ENCODE results near the gene WDR55.

DNA sequence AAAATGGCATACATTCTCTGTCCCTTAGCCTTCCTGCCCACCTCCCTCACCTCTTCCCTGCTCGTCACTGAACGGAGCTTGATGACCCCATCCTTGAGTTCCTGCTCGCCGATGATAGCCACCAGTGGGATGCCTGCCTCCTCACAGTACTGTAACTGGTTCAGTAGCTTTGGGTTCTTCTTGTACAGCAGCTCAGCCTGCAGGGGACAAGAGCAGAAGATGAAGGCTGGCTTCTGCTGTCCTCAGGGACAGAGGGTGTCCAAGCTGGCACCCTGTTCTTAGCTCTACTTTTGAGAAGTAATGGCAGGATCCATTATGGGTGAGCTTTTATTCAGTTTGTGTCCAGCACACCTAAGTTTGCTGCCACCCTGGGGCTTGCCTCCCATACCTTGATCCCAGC is 9.9 kb downstream of the WDR55 start:
- TF ChIP-seq POLR2A (IDR thresholded peaks at IDR 0.05; ENCODE audit: low read depth, low read length): no peak
- TF ChIP-seq TAF1 (IDR thresholded peaks at IDR 0.05; ENCODE audit: borderline replicate concordance, low read depth, low read length): no peak
